GM12891 (cell line): Measurements from ENCODE around the gene GAA.

ENCODE experiments used
- DNase-seq: peaks from one replicate; pipeline ENCODE4 v3.0.0; 2011; ENCODE audit warnings: low spot score; ENCODE audit not compliant: insufficient read length
- FAIRE-seq: peaks from 2 replicates; lab custom pipeline; 2011; peaks lifted over from hg19 to GRCh38; lab: Jason Lieb, UNC
- PAX5 ChIP-seq: IDR thresholded peaks from 2 replicates; pipeline ENCODE4 v1.6.1; 2011; ENCODE audit warnings: low read length, moderate library complexity, mild to moderate bottlenecking; ENCODE audit not compliant: insufficient read depth, severe bottlenecking
- POLR2A ChIP-seq: IDR thresholded peaks from 2 replicates; pipeline ENCODE4 v1.6.1; 2011; ENCODE audit warnings: low read depth, low read length, control low read depth
- POLR2AphosphoS5 ChIP-seq: IDR thresholded peaks from 2 replicates; pipeline ENCODE4 v1.6.1; 2011; ENCODE audit warnings: low read depth, low read length, control low read depth
- POU2F2 ChIP-seq: IDR thresholded peaks from 2 replicates; pipeline ENCODE4 v1.6.1; 2011; ENCODE audit warnings: low read depth, mild to moderate bottlenecking, control low read depth, low read length, moderate library complexity
- SPI1 ChIP-seq: IDR thresholded peaks from 2 replicates; pipeline ENCODE4 v1.6.1; 2011; ENCODE audit warnings: low read depth, low read length, control low read depth
- TAF1 ChIP-seq: IDR thresholded peaks from 2 replicates; pipeline ENCODE4 v1.6.1; 2011; ENCODE audit warnings: low read depth, low read length, control low read depth

GAA gene

DNA sequence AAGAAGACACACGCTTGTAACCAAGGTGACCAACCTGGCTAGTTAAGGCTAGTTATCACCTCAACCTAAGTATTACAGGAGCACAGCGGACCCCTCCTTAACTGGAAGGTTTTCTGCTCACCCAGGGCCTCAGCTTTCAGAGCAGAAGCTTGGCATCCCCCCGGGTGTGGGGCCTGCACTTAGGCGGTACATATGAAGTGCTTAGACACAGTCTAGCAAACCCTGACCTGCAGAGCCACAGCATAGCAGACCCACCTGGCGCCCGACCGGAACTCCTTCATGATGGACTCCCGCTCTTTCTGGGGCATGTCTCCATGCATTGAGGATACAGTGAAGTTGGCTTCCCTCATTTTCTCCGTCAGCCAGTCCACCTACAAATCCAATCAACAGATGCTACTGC, 35.8 kb downstream of the GAA start:
- DNase-seq (no peak), FAIRE-seq (no peak)
- no peak for TF ChIP-seq POU2F2
- TF ChIP-seq PAX5, result no peak
- no peak for TF ChIP-seq POLR2AphosphoS5
- TF ChIP-seq POLR2A, result no peak
- TF ChIP-seq SPI1, result no peak
- TF ChIP-seq TAF1, result no peak

DNA sequence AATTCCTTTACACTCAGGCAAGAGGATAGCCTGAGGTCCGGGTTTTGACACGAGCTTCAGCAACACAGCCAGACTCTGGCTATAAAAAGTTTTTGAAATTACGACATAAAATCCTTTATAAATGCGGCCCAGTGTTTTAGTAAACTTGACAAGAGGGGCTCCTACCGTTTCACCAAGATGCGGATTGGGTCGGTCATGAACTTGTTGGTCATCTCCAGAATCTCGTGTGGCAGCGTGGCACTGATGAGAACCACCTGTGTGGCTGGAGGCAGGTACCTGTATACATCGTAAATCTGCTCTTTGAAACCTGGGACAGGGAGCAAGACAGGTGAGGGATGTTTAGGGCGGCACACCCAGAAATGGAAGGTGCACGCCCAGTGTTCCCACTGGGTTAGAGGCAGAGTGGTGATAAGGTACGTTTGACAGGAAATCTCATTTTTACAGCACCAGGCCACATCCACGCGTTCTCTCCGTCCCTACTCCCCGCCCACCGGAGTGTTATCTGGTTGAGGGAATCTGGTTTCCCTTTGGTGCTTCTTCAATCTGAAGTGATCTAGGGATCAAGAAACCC, 37.6 kb downstream of the GAA start:
- FAIRE-seq, result no peak
- TF ChIP-seq POLR2A (no peak), POLR2AphosphoS5 (no peak), POU2F2 (no peak), PAX5 (no peak), TAF1 (no peak), SPI1 (no peak)
- no peak for DNase-seq

DNA sequence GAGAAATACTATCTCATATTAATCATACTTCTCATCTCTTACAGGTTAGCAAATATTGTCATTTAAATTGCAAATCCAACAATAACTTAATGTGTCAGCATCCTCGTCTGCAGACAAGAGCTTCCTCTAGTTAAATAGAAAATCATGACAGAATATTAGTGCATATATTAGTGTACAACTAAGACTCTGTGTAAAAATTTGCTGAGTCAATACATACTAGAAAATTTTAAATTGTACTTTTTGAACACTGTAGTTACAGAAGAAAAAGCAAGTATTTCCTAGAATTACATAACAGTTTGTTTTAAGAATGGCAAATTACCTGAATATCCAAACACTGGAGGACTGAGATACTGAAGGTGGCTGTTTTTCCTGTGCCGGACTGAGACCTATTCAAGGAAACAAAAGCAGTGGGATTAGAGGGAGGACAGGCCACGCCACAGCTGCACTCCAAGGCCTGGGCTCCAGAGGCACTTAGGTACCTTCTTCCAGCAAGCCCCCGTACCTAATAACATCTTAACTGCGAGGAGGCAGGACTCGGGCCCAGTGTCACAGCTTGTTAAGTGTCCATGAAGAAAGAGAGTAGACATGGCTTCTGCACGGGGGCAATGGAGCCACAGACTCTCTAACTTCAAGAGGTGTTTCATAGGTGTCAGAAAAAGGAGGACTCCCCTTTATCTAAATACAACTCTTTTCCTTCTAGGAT, 40.2 kb downstream of the GAA start:
- no peak for TF ChIP-seq POLR2AphosphoS5
- TF ChIP-seq SPI1, result no peak
- no peak for TF ChIP-seq PAX5
- TF ChIP-seq POLR2A, result no peak
- no peak for TF ChIP-seq TAF1
- TF ChIP-seq POU2F2, result no peak
- FAIRE-seq (no peak), DNase-seq (no peak)

DNA sequence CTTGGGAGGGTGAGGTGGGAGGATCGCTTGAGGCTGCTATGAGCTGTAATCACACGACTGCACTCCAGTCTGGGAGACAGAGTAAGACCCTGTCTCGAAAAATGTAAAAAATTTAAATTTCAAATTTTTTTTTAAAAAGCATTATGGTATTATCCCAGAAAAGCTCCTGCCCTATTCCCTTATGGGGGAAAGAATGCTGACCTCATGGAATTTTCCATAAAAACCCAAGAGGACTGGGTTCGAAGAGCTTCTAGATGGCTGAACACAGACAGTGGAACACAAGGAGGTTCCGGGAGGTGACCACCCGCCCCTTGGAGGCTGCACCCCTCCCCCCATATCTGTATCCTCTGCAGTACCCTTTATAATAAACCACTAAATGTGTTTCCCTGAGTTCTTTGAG, 41.5 kb downstream of the GAA start:
- TF ChIP-seq POLR2AphosphoS5 (no peak), POLR2A (no peak), TAF1 (no peak), POU2F2 (no peak), PAX5 (no peak), SPI1 (no peak)
- FAIRE-seq (no peak), DNase-seq (no peak)

DNA sequence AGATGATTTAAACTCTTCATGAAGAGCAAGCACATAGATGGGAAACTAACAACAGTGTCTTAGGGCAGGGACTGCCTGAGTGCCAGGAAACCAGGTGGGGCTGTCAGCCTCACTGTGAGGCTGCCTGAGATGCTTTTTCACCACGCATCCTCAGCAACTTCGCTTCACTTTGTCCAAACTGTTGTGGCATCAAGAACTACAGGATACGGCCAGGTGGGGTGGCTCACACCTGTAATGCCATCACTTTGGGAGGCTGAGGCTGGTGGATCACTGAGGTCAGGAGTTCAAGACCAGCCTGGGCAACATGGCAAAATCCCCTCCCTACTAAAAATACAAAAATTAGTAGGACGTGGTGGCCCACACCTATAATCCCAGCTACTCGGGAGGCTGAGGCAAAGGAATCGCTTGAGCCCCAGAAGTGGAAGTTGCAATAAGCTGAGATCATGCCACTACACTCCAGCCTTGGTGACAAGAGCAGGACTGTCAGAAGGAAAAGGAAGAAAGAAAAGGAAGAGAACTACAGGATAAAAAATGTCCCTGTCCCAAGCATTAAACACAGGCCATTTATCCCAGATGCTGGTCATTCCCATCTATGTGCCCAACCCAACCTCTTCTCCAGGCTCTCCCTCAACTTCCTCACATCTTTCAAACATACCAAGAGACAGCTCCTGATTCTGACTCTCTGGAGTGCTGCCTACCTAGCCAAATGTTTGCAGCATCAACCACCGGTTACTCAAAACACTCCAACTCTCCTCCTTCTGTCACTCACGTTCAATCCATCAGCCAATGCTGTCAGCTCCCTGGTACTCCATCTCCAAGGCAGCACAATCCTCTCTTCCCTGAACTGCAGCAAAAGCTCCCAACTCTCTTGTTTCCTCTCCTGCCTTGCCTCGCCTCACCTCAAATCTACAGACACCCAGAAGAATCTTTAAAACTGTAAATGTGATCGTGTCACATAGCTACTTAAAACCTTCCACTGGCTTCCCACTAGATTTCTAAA, 44.0 kb downstream of the GAA start:
- TF ChIP-seq PAX5 (no peak), TAF1 (no peak), SPI1 (no peak), POLR2AphosphoS5 (no peak), POU2F2 (no peak), POLR2A (no peak)
- no peak for DNase-seq
- peak; percentile 72 for FAIRE-seq

DNA sequence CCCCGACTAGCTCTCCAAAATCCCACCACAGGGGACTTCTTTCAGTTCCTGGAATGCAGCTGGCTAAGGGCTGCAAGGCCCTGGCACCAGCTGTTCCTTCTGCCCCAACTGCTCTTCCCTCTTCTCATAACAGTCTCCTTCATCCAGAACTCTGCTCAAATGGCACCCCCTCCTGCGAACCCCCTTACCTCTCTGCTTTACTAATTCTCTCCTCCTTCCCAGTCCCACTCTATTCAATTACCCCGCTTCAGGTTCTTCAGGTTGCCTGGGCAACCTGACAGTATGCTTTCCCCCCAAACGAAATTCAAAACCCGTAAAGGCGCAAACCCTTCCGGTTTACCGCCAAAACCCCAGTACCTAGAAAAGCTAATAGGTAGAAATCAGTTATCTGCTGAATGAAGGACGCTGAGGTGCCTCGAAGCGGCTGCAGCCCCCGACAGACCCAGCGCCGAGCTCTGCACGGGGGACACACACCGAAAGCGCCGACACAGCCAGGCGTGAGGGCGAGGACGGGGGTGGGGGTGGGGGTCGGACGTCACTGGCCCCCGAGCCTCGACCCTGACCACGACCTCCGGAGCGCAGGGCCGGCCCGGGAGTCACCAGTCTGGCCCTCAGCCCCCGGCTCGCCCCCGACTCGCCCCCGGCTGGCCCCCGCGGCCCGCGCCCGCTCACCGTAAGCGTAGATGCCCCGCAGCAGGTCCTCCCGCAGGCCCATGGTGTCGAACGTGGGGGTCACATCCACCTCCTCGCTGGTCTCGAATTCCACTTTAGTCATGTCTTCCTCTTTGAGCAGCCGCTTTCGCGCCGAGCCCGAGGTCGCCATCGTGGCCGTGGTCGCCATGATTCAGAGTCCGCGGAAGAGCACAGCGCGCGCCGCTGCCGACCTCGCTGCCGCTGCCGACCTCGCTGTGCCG, 45.0 kb downstream of the GAA start:
- FAIRE-seq (no peak), DNase-seq (no peak)
- TF ChIP-seq POU2F2 (no peak), POLR2AphosphoS5 (no peak), POLR2A (no peak; the same call in 1 of the 2 replicates), SPI1 (0 out of 2 replicates have a peak, but pooled peaks have one; percentile 14), PAX5 (no peak), TAF1 (no peak)

DNA sequence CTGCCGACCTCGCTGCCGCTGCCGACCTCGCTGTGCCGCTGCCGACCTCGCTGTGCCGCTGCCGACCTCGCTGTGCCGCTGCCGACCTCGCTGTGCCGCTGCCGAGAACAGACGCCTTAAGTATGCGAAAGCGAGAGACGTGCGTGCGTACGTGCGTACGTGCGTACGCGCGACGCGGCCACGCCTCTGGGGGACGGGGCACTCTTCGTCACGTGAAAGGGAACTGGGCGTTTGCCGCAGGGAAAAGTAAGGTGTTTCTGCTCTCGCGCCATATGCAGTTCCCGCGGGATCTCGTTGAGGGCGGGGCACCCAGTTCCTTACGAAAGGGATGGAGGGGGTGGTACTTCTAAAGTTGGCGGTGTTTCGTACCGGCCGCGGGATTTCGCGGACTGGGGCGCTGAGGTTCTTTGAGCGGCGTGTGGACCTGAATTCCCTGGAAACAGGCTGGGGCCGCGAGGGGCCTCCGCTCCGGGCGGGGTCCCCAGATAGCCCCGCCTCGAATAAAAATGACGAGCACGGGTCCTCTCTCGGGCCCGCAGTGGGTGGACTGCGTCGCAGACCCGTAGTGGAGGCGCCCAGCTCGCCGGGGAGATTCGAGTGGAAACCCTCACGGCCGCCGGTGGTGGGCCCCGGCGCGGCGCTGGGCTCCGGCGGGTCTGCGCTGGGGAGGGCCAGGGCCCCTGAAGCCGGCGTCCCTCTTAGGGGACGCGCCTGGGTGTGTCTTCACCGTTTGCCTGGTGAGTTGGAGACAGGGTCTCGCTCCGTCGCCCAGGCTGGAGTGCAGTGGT, 45.8 kb downstream of the GAA start, which contains the start of gene EIF4A3:
EIF4A3 (minus strand) TSS at position 94 of the 788 bp plus-strand sequence. CDS start 167 bp downstream, outside the sequence.
- FAIRE-seq (peak; percentile 100), DNase-seq (peak; percentile 97)
- 0 out of 2 replicates have a peak, but pooled peaks have one; percentile 44 for TF ChIP-seq POU2F2
- TF ChIP-seq POLR2AphosphoS5, result peak; percentile 91
- TF ChIP-seq POLR2A, result peak; percentile 75
- peak; percentile 65 for TF ChIP-seq SPI1
- TF ChIP-seq PAX5, result no peak
- TF ChIP-seq TAF1, result peak; percentile 75
